A673 (cell line): ENCODE results near the gene ADAMTS6.

Experiments used
- EZH2 ChIP-seq: fragments of 200-600 bp; sonication (generic); IDR thresholded peaks from 2 replicates; pipeline ENCODE4 v1.6.1; 2017; ENCODE audit warnings: borderline replicate concordance, low read depth, mild to moderate bottlenecking, mixed read lengths, antibody characterized with exemption, low read length; ENCODE audit not compliant: poor library complexity, severe bottlenecking
- TF ChIP-seq, protein P1 (sequence below): fragments of 300-800, 200-600 bp; sonication (generic); conservative IDR thresholded peaks from 2 replicates; pipeline ENCODE4 v1.5.1; 2017; ENCODE audit warnings: low read depth, mild to moderate bottlenecking, antibody characterized with exemption, low read length, moderate library complexity, mixed read lengths

DNA sequence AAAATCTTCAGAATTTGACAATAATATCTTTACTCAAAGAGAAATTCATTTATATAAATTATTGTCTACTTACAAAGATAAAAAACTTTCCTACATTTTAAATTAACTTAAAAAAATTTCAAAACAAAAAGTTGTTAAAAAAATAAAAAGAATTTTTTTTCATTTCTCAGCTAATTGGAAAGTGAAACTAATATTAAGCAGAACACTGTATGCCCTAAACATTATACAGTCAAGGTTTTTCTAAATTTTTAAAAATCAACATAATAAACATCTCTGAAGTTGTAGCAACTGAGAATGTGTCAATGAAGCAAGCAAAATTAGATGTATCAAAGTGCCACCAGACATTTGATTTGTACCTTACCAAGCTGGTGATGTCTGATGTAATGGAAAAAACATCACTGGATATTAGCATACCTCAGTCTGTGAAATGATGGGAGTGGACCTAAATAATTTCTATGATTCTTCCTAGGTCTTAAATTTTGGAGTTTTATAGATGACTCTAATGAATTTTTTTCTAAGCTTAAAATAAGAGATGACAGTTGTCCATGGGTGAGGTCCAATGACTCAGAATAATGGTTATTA is 290.1 kb downstream of the ADAMTS6 start:
- TF ChIP-seq, protein P1, sequence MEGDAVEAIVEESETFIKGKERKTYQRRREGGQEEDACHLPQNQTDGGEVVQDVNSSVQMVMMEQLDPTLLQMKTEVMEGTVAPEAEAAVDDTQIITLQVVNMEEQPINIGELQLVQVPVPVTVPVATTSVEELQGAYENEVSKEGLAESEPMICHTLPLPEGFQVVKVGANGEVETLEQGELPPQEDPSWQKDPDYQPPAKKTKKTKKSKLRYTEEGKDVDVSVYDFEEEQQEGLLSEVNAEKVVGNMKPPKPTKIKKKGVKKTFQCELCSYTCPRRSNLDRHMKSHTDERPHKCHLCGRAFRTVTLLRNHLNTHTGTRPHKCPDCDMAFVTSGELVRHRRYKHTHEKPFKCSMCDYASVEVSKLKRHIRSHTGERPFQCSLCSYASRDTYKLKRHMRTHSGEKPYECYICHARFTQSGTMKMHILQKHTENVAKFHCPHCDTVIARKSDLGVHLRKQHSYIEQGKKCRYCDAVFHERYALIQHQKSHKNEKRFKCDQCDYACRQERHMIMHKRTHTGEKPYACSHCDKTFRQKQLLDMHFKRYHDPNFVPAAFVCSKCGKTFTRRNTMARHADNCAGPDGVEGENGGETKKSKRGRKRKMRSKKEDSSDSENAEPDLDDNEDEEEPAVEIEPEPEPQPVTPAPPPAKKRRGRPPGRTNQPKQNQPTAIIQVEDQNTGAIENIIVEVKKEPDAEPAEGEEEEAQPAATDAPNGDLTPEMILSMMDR = no peak
- no peak for TF ChIP-seq EZH2
